OCI-LY3 (cell line): Measurements from ENCODE around the gene PRMT9.
A peak's percentile ranks its signal among the peaks of the same experiment; 100 is the strongest.

Experiments
- H2AFZ ChIP-seq: fragments of 200-600, 300-600 bp; shearing (Covaris generic); 2 replicates; pipeline ENCODE4 v1.6.0; 2014; ENCODE audit warnings: antibody characterized with exemption, low read depth, low read length
- H3K27ac ChIP-seq: fragments of 200-600, 300-600 bp; sonication (generic); 2 replicates; pipeline ENCODE4 v1.5.1; 2014; ENCODE audit warnings: mild to moderate bottlenecking, low read length, moderate library complexity, mixed read lengths
- H3K27me3 ChIP-seq: fragments of 200-600, 300-600 bp; sonication (generic); 2 replicates; pipeline ENCODE4 v1.6.1; 2014; ENCODE audit warnings: low read depth, low read length, mixed read lengths
- H3K36me3 ChIP-seq: fragments of 200-600, 300-600 bp; sonication (generic); replicated peaks from 2 replicates; pipeline ENCODE3; 2014; ENCODE audit warnings: low read depth, low read length, mixed read lengths
- H3K4me1 ChIP-seq: fragments of 300-600, 200-600 bp; sonication (generic); 2 replicates; pipeline ENCODE4 v1.6.1; 2014; ENCODE audit warnings: low read length, mixed read lengths
- H3K4me2 ChIP-seq: fragments of 200-600, 300-600 bp; sonication (generic); 2 replicates; pipeline ENCODE4 v1.6.1; 2014; ENCODE audit warnings: low read length, mixed read lengths
- H3K4me3 ChIP-seq: fragments of 300-600, 200-600 bp; sonication (generic); 2 replicates; pipeline ENCODE4 v1.5.1; 2014; ENCODE audit warnings: antibody characterized with exemption, mild to moderate bottlenecking, low read length, moderate library complexity
- H3K79me2 ChIP-seq: fragments of 300-600, 200-600 bp; shearing (Covaris generic); 2 replicates; pipeline ENCODE4 v1.6.1; 2014; ENCODE audit warnings: mild to moderate bottlenecking, low read length, mixed read lengths
- H3K9ac ChIP-seq: fragments of 300-600, 200-600 bp; shearing (Covaris generic); 2 replicates; pipeline ENCODE4 v1.6.0; 2014; ENCODE audit warnings: mild to moderate bottlenecking, low read length, moderate library complexity
- H3K9me3 ChIP-seq: fragments of 200-600, 300-600 bp; shearing (Covaris generic); 2 replicates; pipeline ENCODE4 v1.6.1; 2014; ENCODE audit warnings: low read length, mixed read lengths; ENCODE audit not compliant: insufficient read depth
- H4K20me1 ChIP-seq: fragments of 200-600, 300-600 bp; sonication (generic); 2 replicates; pipeline ENCODE4 v1.6.1; 2016; ENCODE audit warnings: low read length, mixed read lengths; ENCODE audit not compliant: insufficient read depth
- EZH2phosphoT487 ChIP-seq: fragments of 200-600 bp; shearing (Covaris generic); IDR thresholded peaks from 2 replicates; pipeline ENCODE4 v1.6.1; 2018; ENCODE audit warnings: antibody characterized with exemption, mixed run types, low read depth
- TF ChIP-seq, protein P1 (sequence below): fragments of 200-600, 300-600 bp; sonication (generic); IDR thresholded peaks from 2 replicates; pipeline ENCODE4 v1.5.1; 2014; ENCODE audit warnings: antibody characterized with exemption, low read length, low read depth

Gene PRMT9

DNA sequence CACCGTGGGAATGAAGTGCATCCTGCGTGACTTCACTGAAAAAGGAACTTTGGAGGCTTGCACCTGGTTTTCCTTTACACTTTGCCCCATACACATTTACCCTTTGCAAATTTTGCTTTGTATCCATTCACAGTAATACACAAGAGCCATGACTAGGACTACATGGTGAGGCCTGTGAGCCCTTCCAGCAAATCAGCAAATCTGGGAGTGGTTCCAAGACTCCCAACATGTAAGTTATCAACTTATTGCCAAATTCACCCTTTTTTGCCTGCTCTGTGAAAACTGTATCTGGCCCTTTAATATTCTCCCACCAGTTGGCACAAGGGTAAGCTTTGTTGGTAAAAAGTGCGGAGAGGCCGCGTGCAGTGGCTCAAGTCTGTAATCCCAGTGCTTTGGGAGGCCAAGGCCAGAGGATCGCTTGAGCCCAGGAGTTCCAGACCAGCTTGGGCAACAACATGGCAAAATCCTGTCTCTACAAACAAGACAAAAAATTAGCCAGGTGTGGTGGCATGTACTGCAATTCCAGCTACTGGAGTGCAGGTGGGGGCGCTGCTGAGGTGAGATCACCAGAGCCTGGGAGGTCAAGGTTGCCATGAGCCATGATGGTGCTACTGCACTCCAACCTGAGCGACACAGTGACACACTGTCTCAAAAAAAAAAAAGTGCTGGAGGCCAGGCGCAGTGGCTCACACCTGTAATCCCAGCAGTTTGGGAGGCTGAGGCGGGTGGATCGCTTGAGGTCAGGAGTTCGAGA, 5.0 kb downstream of the PRMT9 start:
- TF ChIP-seq, protein P1, sequence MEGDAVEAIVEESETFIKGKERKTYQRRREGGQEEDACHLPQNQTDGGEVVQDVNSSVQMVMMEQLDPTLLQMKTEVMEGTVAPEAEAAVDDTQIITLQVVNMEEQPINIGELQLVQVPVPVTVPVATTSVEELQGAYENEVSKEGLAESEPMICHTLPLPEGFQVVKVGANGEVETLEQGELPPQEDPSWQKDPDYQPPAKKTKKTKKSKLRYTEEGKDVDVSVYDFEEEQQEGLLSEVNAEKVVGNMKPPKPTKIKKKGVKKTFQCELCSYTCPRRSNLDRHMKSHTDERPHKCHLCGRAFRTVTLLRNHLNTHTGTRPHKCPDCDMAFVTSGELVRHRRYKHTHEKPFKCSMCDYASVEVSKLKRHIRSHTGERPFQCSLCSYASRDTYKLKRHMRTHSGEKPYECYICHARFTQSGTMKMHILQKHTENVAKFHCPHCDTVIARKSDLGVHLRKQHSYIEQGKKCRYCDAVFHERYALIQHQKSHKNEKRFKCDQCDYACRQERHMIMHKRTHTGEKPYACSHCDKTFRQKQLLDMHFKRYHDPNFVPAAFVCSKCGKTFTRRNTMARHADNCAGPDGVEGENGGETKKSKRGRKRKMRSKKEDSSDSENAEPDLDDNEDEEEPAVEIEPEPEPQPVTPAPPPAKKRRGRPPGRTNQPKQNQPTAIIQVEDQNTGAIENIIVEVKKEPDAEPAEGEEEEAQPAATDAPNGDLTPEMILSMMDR: peak; percentile 37
- TF ChIP-seq EZH2phosphoT487: no peak
- peaks cover 40% of the 10 kb centered on the region for H3K79me2 ChIP-seq

DNA sequence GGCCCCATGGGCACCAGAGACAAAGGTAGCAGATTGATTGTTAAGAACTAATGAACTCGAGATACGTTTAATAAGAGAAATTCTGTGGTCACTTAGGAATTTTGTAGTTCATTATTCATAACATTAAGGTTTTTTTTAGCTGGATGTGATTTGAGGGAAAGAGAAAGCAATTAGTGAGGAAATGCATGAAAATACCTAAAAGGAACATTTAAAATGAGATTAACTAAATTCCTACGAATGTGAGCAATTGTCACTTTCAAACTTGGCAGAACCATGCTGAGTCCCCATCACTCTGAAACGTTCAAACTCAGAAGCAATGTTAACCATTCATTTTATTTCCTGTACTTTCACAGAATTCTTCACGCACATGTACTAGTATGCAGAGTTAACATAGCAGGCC, 5.9 kb downstream of the PRMT9 start:
- Histone ChIP-seq H4K20me1 (0 out of 2 replicates have a peak, but pooled peaks cover 8% of the 10 kb centered on the region), H3K4me2 (no peak overlapping the region), H3K27me3 (no peaks in the 10 kb centered on the region), H3K4me1 (peaks cover 7% of the 10 kb centered on the region), H3K9me3 (no peaks in the 10 kb centered on the region), H2AFZ (no peak overlapping the region), H3K36me3 (peaks cover 16% of the 10 kb centered on the region), H3K27ac (no peak overlapping the region), H3K9ac (no peak overlapping the region), H3K4me3 (no peak overlapping the region), H3K79me2 (peaks cover 32% of the 10 kb centered on the region)
- TF ChIP-seq, protein P1: no peak
- no peak for TF ChIP-seq EZH2phosphoT487

More for the DNA sequence above, 5.0 kb downstream of the PRMT9 start:
- Histone ChIP-seq H3K27ac (no peak overlapping the region), H3K9ac (no peak overlapping the region), H3K4me2 (no peak overlapping the region), H4K20me1 (0 out of 2 replicates have a peak, but pooled peaks cover 8% of the 10 kb centered on the region), H3K4me3 (no peak overlapping the region), H3K4me1 (peaks cover 7% of the 10 kb centered on the region), H3K36me3 (peaks cover 16% of the 10 kb centered on the region), H3K27me3 (no peaks in the 10 kb centered on the region), H3K9me3 (no peaks in the 10 kb centered on the region), H2AFZ (no peak overlapping the region)

GRCh38 chr4:147674496-147674895, 9.5 kb downstream of the PRMT9 start:
- peaks cover 32% of the 10 kb centered on the region for H3K36me3 ChIP-seq
- TF ChIP-seq, protein P1: no peak
- TF ChIP-seq EZH2phosphoT487: no peak
- no peak overlapping the region for H2AFZ ChIP-seq
- no peak overlapping the region for H3K4me2 ChIP-seq
- no peak overlapping the region for H3K4me3 ChIP-seq
- no peaks in the 10 kb centered on the region for H3K27me3 ChIP-seq
- no peak overlapping the region for H3K9ac ChIP-seq
- H3K79me2 ChIP-seq: peaks cover 9% of the 10 kb centered on the region; the same call in 1 of the 2 replicates
- no peak overlapping the region for H3K27ac ChIP-seq
- 0 out of 2 replicates have a peak, but pooled peaks cover 4% of the 10 kb centered on the region for H4K20me1 ChIP-seq
- H3K9me3 ChIP-seq: no peaks in the 10 kb centered on the region
- H3K4me1 ChIP-seq: no peaks in the 10 kb centered on the region

DNA sequence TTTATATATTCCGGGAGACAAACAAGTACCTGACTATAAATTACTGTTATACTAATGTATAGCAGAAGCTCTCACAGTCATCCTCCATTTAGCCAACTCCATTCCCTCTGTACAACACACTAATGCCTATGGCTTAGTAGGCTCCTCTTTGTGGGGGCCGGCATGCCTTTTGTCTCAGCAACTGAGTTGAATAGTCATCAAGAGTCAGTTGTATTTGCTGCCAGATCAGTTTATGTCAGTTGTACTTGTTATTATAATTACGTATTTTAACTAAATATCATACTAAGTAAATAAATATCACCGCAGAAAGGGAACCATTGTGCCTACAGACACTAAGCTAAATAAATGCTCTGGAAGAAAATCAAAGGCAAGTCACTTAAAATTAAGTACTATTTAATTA, 9.9 kb downstream of the PRMT9 start:
- H3K4me1 ChIP-seq: no peaks in the 10 kb centered on the region
- no peak overlapping the region for H3K27ac ChIP-seq
- no peaks in the 10 kb centered on the region for H3K27me3 ChIP-seq
- no peak overlapping the region for H3K4me3 ChIP-seq
- no peak overlapping the region for H2AFZ ChIP-seq
- peaks cover 30% of the 10 kb centered on the region for H3K36me3 ChIP-seq
- 0 out of 2 replicates have a peak, but pooled peaks cover 4% of the 10 kb centered on the region for H4K20me1 ChIP-seq
- no peak overlapping the region for H3K4me2 ChIP-seq
- peaks cover 9% of the 10 kb centered on the region; the same call in 1 of the 2 replicates for H3K79me2 ChIP-seq
- TF ChIP-seq, protein P1: no peak
- TF ChIP-seq EZH2phosphoT487: no peak
- H3K9ac ChIP-seq: no peak overlapping the region
- no peaks in the 10 kb centered on the region for H3K9me3 ChIP-seq
